GM21381 (cell line): Measurements from ENCODE around the gene SNX25.

Source experiments
- ATAC-seq: cut with Tn5 transposase; IDR thresholded peaks from one replicate; pipeline ENCODE4 v1.9.1; 2021; ENCODE audit warnings: mild to moderate bottlenecking, moderate library complexity; ENCODE audit not compliant: unreplicated experiment

The SNX25 gene

DNA sequence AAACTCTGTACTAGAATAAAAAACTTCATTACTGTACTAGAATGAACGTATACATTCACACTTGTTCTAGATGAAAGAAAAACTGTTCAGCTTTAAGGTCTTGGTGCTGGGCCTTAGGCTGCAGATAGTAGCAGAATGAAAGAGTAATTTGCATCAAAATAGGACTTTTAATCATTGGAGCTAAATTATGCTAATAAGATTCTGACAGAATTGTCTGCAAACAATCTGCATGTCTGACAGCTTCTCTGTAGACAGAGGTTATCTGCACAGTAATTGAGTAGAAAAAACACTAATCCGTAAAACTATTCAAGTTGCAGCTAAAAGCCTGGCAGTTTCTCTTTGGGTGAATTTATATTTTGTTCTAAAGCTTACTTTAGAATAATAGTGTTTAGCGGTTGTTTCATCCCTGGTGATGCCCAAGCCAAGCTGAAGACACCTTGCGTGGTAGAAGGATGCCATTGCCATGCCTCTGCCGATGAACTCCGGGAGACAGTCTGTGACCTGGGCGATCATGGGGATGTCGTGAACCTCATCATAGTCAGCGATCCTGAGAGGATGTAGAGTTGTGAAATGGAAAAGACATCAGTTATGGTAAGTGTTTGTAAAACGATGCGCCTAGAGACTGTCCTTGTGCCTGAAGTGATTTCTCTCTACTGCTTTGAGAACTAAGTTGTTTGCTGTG, 161.0 kb downstream of the SNX25 start:
- ATAC-seq, result no peak

DNA sequence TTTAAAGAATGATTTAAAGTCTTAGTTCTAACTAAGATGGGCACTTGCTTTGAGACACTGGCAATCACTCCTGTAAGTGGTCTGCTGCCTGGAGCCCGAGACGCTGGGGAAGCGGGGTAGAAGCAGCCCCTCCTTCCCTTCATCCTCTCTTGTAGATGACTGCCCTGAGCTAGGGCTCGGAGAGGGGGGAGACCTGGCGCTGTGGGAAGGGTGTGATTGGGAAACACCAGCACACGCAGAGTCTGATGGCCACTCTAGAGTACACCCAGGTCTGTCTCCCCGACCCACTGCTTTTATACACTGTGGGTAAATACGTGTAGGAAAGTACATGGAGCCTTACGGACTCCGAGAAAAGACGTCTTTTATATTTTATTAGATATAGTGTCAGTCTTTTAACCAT, 162.3 kb downstream of the SNX25 start:
- no peak for ATAC-seq

DNA sequence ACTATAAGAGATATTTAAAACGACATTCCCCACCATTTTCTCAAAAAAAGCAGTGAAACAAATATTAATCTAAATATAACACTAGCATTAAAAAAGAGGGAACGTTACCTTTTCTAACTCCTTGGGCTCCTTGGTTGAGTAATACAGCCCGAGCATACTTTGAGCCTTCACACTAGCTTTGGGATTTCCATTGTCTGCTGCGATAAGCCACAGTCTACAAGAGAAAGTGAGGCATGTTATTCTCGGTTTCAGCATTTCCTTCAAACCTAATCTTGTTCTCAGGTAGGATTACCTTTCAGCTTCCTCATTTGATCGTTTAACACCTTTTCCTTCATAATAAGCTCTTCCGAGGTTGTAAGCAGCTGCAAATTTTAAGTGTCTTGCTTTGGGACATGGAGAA, 164.6 kb downstream of the SNX25 start:
- no peak for ATAC-seq

DNA sequence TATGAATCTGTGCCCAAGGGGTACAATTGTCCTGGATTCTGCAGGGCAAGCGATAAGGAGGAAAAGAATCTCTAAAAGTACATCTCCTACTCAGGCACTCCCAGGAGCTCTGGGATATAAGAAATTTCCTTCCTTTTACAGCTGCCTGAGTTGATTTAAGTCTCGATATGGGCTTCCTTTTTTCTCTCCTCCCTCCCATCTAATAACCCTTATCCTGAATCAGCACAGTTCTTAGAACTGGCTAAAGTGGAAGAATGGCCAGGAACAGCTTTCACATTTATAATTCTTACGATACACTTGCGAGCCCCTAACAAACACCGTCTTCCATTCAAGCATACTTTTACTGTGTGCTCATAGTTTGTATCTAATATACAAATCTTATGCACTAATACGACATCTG, 165.2 kb downstream of the SNX25 start:
- no peak for ATAC-seq

DNA sequence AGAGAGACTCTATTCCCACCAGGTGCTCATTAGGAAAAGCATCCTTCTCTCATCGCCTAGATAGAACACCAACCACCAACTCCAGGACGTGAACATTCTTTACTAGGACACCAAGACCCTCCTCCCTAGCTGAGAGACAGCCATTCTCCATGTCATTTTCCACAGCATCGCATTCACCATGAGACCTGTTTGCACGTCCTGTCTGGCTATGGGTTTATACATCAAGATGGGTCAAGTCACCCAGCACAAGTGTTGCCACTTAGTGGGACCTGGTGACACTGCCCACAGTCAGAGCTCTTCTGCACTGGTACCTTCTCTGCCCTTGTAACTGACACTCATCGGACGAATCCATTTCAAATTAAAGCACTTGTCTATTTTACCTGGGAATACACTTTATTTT, 168.9 kb downstream of the SNX25 start:
- no peak for ATAC-seq

DNA sequence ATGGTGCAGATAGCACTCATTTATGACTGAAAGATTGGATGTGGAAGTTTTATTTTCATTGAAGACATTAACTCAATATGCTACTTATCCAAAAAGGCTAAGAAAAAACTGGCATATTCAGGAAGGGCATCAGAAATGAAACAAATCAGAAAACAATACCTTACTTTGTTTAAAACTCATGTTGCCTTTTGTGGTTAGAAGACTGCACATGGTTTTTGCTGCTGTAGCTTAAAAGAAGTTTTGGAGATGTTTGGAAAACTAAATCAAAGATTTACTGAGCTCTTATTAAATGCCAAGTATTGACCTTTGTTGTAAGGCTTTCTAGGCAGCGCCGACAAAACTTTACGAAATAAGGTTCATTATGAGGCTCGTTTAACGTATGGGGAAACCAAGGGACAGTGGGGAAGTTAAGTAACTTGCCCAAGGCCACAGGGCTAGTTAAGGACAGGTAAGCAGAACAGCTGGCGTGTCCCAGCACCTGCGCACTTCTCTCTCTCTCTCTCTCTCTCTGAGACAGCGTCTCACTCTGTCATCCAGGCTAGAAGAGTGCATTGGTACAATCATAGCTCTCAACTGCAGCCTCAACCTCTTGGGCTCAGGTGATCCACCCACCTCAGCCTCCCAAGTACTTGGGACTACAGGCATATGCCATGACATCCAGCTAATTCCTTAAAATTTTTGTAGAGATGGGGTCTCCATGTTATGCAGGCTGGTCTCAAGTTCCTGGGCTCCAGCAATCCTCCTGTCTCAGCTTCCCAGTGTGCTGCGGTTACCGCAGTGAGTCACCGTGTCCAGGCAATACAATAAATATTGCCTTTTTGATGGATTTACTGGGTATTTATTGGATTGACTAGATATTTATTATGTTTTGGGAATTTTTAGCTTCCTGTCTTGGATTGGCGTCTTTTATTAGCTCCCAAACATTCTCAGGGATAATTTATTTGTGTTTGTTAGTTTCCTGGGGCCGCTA, 170.2 kb downstream of the SNX25 start:
- no peak for ATAC-seq

DNA sequence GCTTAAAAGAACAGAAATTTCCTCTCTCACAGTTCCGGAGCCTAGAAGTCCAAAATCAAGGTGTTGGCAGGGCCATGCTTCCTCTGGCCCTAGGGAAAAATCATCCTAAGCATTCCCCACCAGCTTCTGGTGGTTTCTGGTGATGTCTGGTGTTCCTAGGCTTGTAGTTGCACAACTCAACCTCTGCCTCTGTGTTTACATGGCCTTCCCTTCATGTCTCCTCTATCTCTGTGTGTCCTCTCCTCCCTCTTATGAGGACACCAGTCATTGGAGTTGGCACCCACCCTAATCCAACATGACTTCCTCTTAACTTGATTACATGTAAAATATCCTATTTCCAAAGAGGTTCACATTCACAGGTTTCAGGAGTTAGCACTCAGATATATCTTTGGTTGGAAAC, 170.9 kb downstream of the SNX25 start:
- ATAC-seq, result no peak

DNA sequence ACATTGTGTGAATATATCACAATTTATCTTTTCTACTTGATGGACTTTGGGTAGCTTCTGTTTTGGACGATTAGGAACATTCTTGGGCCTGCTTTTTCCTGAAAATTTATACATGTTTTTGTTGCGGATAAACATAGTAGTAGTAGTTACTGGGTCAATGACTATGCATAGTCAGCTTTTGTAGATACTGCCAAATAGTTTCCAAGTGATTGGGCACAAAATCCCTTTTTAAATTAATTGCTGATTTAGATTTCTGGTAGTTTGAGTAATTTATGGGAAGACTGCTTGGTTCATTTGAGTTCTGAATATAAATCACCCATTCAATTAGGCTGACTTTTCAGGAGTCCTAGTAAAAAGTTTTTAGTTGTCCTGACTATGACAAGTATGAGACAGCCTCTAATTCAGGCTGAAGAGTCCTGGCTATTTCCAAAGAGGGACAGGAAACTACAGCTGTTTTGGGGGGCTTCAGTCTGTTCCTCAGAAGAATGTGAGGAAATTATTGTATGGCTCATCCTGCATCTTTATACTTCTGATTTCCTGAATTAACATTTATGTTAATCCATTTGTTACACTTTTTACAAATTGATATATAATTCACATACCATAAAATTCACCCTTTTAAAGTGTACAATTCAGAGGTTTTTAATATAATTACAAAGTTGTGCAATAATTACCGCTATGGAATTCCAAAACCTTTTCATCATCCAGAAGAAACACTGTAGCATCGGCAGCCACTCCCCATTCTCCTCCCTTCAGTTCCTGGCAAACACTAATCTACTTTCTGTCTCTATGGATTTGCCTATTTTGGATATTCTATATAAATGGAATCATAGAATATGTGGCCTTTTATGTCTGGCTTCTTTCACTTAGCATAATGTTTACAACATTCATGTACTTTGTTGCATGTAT, 172.1 kb downstream of the SNX25 start:
- no peak for ATAC-seq

DNA sequence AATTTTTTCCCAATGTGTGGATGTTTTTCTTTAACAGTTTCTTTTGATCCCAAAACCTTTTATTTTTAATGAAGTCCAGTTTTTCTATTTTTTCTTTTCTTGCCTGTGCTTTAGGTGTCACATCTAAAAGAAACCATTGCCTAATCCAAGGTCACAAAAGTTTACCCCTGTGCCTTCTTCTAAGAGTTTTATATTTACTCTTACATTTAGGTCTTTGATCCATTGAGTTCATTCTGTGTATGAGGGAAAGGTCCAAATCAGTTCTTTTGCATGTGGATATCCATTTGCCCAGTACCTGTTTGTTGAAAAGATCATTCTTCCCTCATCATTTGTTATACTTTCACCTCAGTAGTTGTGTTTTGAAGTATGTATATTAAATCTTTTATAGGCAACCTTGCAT, 173.4 kb downstream of the SNX25 start:
- no peak for ATAC-seq

DNA sequence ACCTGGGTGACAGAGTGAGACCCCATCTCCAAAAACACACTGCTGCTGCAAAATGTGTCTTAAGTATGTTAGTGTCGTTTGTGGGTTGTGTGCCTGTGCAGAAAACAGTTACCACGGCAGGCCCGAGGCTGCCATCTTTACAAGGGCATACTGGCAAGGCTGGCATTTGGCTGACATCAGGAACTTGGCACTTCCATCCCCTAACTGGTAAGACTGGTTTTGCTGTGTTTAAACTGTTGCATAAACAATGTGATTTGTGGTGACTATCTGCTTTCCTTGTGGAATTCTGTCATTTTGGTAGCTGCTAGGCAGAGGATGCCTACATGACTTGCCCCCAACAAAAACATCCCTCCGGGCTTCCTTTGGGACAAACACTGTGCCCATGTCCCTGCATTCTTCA, 174.1 kb downstream of the SNX25 start:
- no peak for ATAC-seq

DNA sequence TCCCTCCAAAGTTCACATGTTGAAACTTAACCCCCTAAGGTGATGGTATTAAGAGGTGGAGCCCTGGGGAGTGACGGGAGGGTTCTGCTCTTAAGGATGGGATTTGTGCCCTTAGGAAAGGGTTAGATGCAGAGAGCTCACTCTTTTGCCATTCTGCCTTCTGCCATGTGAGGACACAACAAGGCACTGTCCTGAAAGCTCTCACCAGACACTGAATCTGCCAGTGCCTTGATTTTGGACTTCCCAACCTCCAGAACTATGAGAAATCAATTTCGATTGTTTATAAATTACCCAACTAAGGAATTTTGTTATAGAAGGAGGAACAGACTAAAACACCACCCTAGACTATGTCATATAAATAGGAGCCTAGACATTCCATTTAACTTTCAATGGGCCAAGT, 174.7 kb downstream of the SNX25 start:
- ATAC-seq, result no peak

DNA sequence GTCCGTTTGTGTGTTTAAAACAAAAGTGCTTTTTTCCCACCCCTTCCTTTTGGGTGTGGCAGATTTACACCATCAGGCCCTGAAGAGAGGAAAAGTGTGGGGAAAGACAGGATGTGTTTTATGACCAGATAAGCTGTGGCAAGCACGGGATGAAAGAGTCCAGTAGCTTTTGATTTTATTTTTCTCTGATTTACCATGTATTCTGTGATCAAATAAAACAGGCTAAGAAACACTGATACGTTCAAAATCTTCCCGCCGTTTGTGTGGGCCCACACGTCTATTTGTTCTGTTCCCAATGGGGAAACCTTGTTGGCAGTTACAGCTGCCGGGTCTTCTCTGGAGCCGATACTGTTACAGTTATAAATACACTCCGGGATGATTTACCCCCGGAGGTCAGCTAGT, 175.5 kb downstream of the SNX25 start:
- no peak for ATAC-seq

DNA sequence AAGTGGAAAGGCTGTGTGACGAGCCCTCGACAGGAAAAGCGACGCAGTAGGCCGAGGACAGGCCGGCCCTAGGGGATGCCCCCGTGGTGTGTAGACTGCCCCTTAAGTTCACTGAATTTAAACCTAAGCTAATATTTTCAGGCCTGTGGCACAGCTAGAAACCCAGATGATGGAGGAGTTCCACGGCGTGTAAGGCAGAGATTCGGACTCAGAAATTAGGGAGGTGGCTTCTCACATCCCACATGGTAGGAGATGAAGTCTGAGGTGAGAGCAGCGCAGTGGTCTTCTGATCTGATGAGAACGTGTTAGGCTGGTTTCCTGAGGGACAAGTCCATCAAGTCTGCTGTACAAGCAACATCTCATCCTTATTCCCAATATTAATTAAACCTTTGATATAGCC, 178.6 kb downstream of the SNX25 start:
- no peak for ATAC-seq

DNA sequence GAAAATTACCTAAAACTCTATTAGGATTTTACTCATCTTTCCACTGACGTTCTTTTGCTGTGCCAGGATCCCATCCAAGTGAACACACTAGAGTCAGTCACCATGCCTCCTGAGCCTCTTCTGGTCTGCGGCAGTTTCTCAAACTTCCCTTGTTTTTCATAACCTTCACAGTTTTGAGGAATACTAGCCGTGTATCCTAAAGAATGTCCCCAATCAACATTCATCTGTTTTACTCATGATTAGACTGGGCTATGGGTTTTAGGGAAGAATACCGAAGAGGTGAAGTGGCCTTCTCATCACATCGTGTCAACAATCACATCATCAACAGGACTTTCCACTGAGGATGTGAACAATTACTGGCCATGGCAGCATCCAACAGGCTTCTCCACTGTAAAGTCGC, 181.5 kb downstream of the SNX25 start:
- no peak for ATAC-seq

DNA sequence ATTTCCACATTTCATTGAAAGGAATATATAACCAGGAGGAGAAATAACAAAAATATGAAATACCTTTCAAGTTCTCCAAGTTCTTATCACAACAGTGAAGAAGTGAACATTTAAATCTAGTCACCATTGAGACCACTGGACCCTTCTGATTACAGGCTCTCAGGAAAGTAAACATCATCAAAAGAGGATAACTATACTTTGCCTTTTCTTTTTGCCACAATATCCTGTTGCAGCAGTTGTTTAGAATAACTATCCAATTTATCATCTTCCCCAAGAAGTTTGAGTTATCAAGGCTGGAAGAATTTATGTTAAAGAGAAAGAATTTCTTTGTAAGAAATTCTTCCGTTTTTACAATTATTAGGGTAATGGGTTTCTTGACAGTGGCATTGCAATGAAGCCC, 182.8 kb downstream of the SNX25 start:
- no peak for ATAC-seq

DNA sequence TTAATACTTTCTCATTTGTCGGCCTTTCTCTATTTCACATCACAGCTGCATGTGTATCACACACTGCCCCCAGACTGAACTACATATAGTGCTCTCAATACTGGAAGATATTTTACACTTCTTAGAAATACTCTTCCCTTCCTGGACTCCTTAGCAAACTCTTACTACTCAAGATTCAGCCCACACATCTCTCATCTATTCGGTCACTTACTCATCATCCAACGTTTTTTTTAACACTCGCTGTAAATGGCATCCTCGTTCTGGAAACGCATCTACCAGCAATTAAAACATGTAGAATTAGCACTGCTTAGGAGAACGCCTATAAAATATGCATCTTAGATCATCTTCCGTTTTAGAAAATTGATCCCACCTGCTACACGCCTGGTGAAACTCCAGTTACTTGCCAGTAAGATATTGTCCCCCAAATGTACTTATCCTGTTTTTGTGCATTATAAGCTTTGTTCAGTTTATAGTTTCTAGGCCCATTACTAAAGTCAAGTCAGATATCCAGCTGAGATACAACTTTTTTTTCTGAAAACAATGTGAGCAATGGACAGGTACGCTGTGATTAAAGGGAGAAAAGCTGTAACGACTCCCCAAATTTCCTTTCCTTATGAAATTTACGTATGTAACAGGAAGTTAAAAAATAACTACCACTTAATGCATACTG, 185.3 kb downstream of the SNX25 start:
- ATAC-seq, result no peak

DNA sequence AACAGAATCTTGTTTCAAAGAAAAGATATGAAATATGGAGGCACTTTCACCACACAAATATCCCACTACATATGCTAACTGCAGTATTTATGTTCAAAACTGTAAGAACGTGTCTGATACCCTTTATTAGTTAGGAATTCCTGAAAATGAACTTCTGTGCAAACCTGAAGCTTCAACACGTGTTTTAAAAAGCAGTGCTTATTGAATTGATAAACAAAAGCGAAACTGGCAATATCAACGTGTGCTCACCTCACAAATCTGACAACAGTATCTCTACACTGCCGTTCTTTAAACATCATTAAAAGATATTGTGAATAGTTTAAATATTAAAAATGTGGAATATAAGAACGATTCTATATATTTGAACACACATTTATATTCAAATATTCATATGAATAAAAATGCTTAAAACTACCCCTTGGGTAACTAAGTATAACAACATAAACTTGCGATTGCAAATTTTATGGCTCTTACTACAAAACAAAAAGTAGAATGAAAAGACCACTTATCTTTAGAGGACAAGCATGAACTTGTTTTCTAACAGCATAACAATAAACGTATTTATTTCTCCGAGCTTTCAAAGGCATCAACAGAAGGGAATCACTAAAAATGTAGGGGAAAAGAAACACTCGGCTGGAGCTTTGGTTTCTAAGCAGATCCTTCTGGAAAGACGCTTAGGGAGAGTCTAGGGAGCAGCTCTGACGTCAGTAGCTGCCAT, 186.0 kb downstream of the SNX25 start, which contains the start of gene LRP2BP:
LRP2BP (minus strand) TSS at position 687 of the 718 bp plus-strand sequence. CDS start 17,738 bp downstream, outside the sequence.
- ATAC-seq, result no peak

DNA sequence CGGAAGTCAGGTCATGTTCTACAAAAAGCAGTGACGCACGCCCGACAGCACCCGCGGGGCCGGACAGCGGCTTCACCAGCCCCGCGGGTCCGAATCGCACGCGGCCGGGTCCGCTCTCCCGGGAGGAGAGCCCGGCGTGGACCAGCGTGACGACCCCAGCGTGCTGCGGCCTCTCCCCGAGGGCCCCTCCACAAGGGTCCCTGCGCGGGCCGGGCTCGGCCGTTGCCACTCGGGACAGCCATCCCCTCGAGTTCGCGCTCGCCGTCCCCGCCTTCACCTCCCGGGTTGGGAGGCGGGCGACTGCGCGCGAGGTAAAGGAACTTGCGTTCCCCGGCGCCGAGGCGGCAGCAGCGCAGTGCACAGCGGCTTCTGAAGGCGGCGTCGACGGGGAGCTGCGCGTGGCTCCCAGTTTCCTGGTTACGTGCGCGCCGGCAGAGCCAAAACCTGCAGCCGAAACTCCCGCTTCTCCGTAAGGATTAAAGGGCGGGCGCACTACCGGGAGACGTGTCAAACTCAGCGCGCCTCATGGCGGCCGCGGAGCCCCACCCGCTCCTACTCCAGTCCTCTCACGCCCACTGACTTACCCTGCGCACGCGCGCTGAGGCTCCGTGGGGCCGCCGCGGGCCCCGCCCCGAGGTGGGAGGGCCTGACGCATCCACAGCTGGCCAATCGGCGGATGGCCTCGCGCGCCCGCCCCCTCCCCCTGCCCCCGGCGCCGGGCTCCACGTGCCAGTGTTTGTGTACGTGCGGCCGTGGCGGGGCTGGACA, 186.7 kb downstream of the SNX25 start:
- ATAC-seq, result peak; percentile 75

DNA sequence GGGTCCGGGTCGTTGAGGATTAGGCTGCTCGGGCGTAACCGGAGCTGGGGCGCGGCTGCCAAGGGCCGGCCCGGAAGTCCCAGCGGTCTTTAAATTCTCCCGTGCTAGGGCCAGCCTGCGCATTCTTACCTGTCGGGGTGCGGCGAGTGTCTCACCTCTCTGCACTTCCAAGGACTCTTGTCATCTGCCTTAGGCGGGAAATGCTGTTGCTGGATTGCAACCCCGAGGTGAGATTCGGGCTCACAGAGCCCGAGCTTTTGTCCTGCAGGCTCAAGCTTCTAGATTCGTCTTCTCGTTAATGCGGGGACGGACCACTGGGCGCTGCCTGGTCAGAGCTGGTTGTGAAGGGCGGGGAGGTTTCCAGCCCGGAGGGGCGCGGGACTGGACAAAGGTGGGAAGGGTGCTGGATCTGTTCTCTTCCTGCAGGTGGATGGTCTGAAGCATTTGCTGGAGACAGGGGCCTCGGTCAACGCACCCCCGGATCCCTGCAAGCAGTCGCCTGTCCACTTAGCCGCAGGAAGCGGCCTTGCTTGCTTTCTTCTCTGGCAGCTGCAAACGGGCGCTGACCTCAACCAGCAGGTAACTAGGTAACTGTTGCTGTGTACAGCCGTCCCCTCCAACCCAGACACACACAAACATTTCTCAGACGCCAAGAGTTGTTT, 187.5 kb downstream of the SNX25 start, which contains the start of gene ANKRD37:
ANKRD37 (plus strand) TSS at position 118 of the 662 bp plus-strand sequence; CDS start at position 201, 83 bp downstream.
- ATAC-seq, result no peak
